ENCODE results near the gene INPP5A. TPM values are rescaled to one million over a fixed set of nuclear protein-coding genes. Genes with fewer than 3 reads are reported as not detected.

The INPP5A gene
- total RNA-seq, 2 donors from 2014 or later: 11.0 to 14.9 TPM

- Mint-ChIP-seq H3K27ac (no peak overlapping the region), H3K4me3 (no peak overlapping the region), H3K9me3 (peaks cover 6 to 10% of the 10 kb centered on the region in 2 donors), H3K27me3 (ENCODE audit: low read depth) (no peaks in the 10 kb centered on the region), H3K4me1 (ENCODE audit: low read depth) (no peaks in the 10 kb centered on the region), H3K36me3 (ENCODE audit: insufficient read depth in 2 of 2) (peaks cover 10 to 20% of the 10 kb centered on the region in 2 donors)
- ATAC-seq (replicated peaks in 1 of 2): no peak
- DNase-seq: no peak
Observed at GRCh38 chr10:132706701-132707100, 169.1 kb downstream of the INPP5A start.

- peaks cover 10 to 20% of the 10 kb centered on the region in 2 donors for H3K36me3 Mint-ChIP-seq (ENCODE audit: insufficient read depth in 2 of 2)
- no peaks in the 10 kb centered on the region for H3K4me1 Mint-ChIP-seq (ENCODE audit: low read depth)
- no peaks in the 10 kb centered on the region for H3K27me3 Mint-ChIP-seq (ENCODE audit: low read depth)
- DNase-seq (no peak), ATAC-seq (replicated peaks in 1 of 2) (no peak)
- H3K27ac Mint-ChIP-seq: no peak overlapping the region
- no peak overlapping the region for H3K4me3 Mint-ChIP-seq
- peaks cover 9% of the 10 kb centered on the region in 2 donors for H3K9me3 Mint-ChIP-seq
Observed at GRCh38 chr10:132707121-132707775, 169.7 kb downstream of the INPP5A start.

GRCh38 chr10:132707776-132708171 lies 170.2 kb downstream of the INPP5A start:
- Mint-ChIP-seq H3K27ac (no peak overlapping the region), H3K36me3 (ENCODE audit: insufficient read depth in 2 of 2) (peaks cover 13 to 20% of the 10 kb centered on the region in 2 donors), H3K9me3 (peaks cover 11 to 13% of the 10 kb centered on the region in 2 donors), H3K27me3 (ENCODE audit: low read depth) (no peaks in the 10 kb centered on the region), H3K4me1 (ENCODE audit: low read depth) (no peaks in the 10 kb centered on the region), H3K4me3 (no peak overlapping the region)
- no peak for ATAC-seq (replicated peaks in 1 of 2)
- DNase-seq: no peak

- Mint-ChIP-seq H3K27ac (no peak overlapping the region), H3K4me3 (no peak overlapping the region), H3K9me3 (peaks cover 10% of the 10 kb centered on the region in 2 donors), H3K27me3 (ENCODE audit: low read depth) (no peaks in the 10 kb centered on the region), H3K36me3 (ENCODE audit: insufficient read depth in 2 of 2) (peaks cover 13 to 18% of the 10 kb centered on the region in 2 donors), H3K4me1 (ENCODE audit: low read depth) (no peaks in the 10 kb centered on the region)
- no peak for ATAC-seq (replicated peaks in 1 of 2)
- no peak for DNase-seq
Observed at GRCh38 chr10:132708441-132708840, 170.9 kb downstream of the INPP5A start.

- no peak overlapping the region for H3K4me3 Mint-ChIP-seq
- H3K36me3 Mint-ChIP-seq (ENCODE audit: insufficient read depth in 2 of 2): peaks cover 12 to 15% of the 10 kb centered on the region in 2 donors
- no peaks in the 10 kb centered on the region for H3K4me1 Mint-ChIP-seq (ENCODE audit: low read depth)
- no peak overlapping the region for H3K27ac Mint-ChIP-seq
- peaks cover 10% of the 10 kb centered on the region in 2 donors for H3K9me3 Mint-ChIP-seq
- ATAC-seq (replicated peaks in 1 of 2) (no peak), DNase-seq (no peak)
- H3K27me3 Mint-ChIP-seq (ENCODE audit: low read depth): no peaks in the 10 kb centered on the region
Observed at GRCh38 chr10:132708936-132709335, 171.3 kb downstream of the INPP5A start.

GRCh38 chr10:132709471-132709951 lies 171.9 kb downstream of the INPP5A start:
- Mint-ChIP-seq H3K27ac (no peak overlapping the region), H3K36me3 (ENCODE audit: insufficient read depth in 2 of 2) (peaks cover 12 to 15% of the 10 kb centered on the region in 2 donors), H3K4me3 (no peak overlapping the region), H3K4me1 (ENCODE audit: low read depth) (no peaks in the 10 kb centered on the region), H3K9me3 (peaks cover 10% of the 10 kb centered on the region in 2 donors), H3K27me3 (ENCODE audit: low read depth) (no peaks in the 10 kb centered on the region)
- ATAC-seq (replicated peaks in 1 of 2) (no peak), DNase-seq (no peak)

- Mint-ChIP-seq H3K27me3 (ENCODE audit: low read depth) (no peaks in the 10 kb centered on the region), H3K4me1 (ENCODE audit: low read depth) (no peaks in the 10 kb centered on the region), H3K27ac (no peak overlapping the region), H3K4me3 (no peak overlapping the region), H3K9me3 (peaks cover 10% of the 10 kb centered on the region in 2 donors), H3K36me3 (ENCODE audit: insufficient read depth in 2 of 2) (peaks cover 12 to 14% of the 10 kb centered on the region in 2 donors)
- ATAC-seq (replicated peaks in 1 of 2) (no peak), DNase-seq (no peak)
Observed at GRCh38 chr10:132710036-132710686, 172.6 kb downstream of the INPP5A start.

- H3K9me3 Mint-ChIP-seq: peaks cover 7% of the 10 kb centered on the region in 2 donors
- ATAC-seq (replicated peaks in 1 of 2) (no peak), DNase-seq (no peak)
- no peaks in the 10 kb centered on the region for H3K27me3 Mint-ChIP-seq (ENCODE audit: low read depth)
- no peak overlapping the region for H3K4me3 Mint-ChIP-seq
- no peaks in the 10 kb centered on the region for H3K4me1 Mint-ChIP-seq (ENCODE audit: low read depth)
- peaks cover 9% of the 10 kb centered on the region in 2 donors for H3K36me3 Mint-ChIP-seq (ENCODE audit: insufficient read depth in 2 of 2)
- no peak overlapping the region for H3K27ac Mint-ChIP-seq
Observed at GRCh38 chr10:132710746-132711612, 173.4 kb downstream of the INPP5A start.

GRCh38 chr10:132711613-132712121 lies 174.1 kb downstream of the INPP5A start:
- Mint-ChIP-seq H3K27me3 (ENCODE audit: low read depth) (no peaks in the 10 kb centered on the region), H3K4me3 (no peak overlapping the region), H3K4me1 (ENCODE audit: low read depth) (no peaks in the 10 kb centered on the region), H3K9me3 (peaks cover 3 to 6% of the 10 kb centered on the region in 2 donors), H3K36me3 (ENCODE audit: insufficient read depth in 2 of 2) (peaks cover 5 to 9% of the 10 kb centered on the region in 2 donors), H3K27ac (no peak overlapping the region)
- DNase-seq: no peak
- no peak for ATAC-seq (replicated peaks in 1 of 2)

- no peak for ATAC-seq (replicated peaks in 1 of 2)
- Mint-ChIP-seq H3K27me3 (ENCODE audit: low read depth) (no peaks in the 10 kb centered on the region), H3K27ac (no peak overlapping the region), H3K4me3 (no peak overlapping the region), H3K4me1 (ENCODE audit: low read depth) (no peaks in the 10 kb centered on the region), H3K9me3 (peaks cover 3 to 6% of the 10 kb centered on the region in 2 donors), H3K36me3 (ENCODE audit: insufficient read depth in 2 of 2) (peaks cover 5 to 9% of the 10 kb centered on the region in 2 donors)
- no peak for DNase-seq
Observed at GRCh38 chr10:132712291-132712690, 174.7 kb downstream of the INPP5A start.

GRCh38 chr10:132712743-132713142 lies 175.2 kb downstream of the INPP5A start:
- ATAC-seq (replicated peaks in 1 of 2): no peak
- peaks cover 3 to 6% of the 10 kb centered on the region in 2 donors for H3K9me3 Mint-ChIP-seq
- DNase-seq: no peak
- H3K27me3 Mint-ChIP-seq (ENCODE audit: low read depth): no peaks in the 10 kb centered on the region
- no peak overlapping the region for H3K27ac Mint-ChIP-seq
- H3K4me3 Mint-ChIP-seq: no peak overlapping the region
- H3K36me3 Mint-ChIP-seq (ENCODE audit: insufficient read depth in 2 of 2): peaks cover 5 to 9% of the 10 kb centered on the region in 2 donors
- no peaks in the 10 kb centered on the region for H3K4me1 Mint-ChIP-seq (ENCODE audit: low read depth)

- no peak for ATAC-seq (replicated peaks in 1 of 2)
- no peak overlapping the region for H3K27ac Mint-ChIP-seq
Observed at GRCh38 chr10:132713421-132714095, 176.0 kb downstream of the INPP5A start.

More at GRCh38 chr10:132713421-132714095, 176.0 kb downstream of the INPP5A start:
- no peak for DNase-seq
- Mint-ChIP-seq H3K4me3 (no peak overlapping the region), H3K4me1 (ENCODE audit: low read depth) (no peaks in the 10 kb centered on the region), H3K27me3 (ENCODE audit: low read depth) (no peaks in the 10 kb centered on the region), H3K36me3 (ENCODE audit: insufficient read depth in 2 of 2) (peaks cover 5 to 9% of the 10 kb centered on the region in 2 donors), H3K9me3 (peaks cover 3 to 6% of the 10 kb centered on the region in 2 donors)
